HG03103 (cell line): ENCODE measurements around the gene RBM33.

Experiments
- ATAC-seq: cut with Tn5 transposase; IDR thresholded peaks from one replicate; pipeline ENCODE4 v1.9.1; 2021; ENCODE audit warnings: low read depth; ENCODE audit not compliant: unreplicated experiment

Gene RBM33

GRCh38 chr7:155764438-155764793 is 120.0 kb downstream of the RBM33 start:
- peak; percentile 14 for ATAC-seq

DNA sequence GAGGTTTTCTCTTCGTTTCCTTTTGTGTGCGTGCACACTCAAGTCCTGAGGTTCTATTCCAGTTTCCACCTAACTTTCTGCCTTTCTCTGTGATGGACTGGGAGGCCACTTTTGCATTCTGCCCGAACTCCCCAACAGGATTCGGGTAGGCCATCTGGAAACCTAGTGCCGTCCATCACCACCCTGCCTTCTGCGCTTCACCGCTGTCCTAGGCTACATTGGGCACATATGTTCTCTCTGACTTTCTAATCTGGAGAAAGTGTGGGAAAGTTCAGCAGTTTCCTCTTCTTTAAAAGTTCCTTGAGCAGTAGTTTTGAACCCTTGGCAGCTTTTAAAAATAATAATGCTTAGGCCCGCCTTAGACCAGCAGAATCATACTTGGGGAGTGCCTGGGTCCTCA is 121.0 kb downstream of the RBM33 start:
- no peak for ATAC-seq

- ATAC-seq = no peak
Measured at GRCh38 chr7:155766386-155766785, 121.9 kb downstream of the RBM33 start.

GRCh38 chr7:155766966-155767916 is 122.8 kb downstream of the RBM33 start:
- no peak for ATAC-seq

DNA sequence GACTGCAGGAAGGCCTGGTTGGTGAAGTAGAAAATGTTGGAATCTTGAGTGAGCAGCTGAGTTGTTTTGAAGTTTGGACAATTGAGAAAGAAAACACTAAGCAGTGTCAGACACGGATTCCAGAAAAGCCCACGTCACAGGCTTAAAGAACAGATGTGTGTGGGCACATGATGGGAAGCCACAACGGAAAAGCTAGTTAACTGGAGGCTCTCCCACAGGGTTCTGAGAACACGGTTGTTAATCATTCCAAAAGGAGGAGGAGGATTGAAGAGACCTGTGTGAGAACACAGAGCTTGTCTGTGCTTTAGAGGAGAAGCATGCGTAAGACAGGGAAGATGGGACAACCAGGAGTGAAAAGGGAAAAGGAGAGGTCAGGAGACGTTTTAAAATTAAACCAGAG is 125.2 kb downstream of the RBM33 start:
- ATAC-seq = no peak

GRCh38 chr7:155770241-155770640 is 125.8 kb downstream of the RBM33 start:
- ATAC-seq = no peak

DNA sequence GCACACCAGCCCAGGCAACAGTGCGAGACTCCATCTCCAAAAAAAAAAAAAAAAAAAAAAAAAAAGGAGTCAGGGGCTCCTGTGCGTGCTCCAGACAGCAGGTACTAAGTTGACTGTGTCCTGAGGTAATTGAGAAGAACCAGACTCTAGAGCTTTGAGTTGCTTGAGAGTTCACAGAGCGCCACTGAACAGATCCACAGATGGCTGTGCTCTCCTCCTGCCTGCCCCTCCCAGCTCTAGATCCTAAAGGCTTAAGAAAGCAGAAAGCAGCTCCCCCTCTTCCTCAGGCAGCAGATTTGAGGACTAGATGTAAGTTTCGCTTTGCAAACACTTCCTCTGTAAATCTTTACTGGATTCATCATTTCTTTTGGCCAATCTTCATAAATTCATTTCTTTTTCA is 129.1 kb downstream of the RBM33 start:
- no peak for ATAC-seq

DNA sequence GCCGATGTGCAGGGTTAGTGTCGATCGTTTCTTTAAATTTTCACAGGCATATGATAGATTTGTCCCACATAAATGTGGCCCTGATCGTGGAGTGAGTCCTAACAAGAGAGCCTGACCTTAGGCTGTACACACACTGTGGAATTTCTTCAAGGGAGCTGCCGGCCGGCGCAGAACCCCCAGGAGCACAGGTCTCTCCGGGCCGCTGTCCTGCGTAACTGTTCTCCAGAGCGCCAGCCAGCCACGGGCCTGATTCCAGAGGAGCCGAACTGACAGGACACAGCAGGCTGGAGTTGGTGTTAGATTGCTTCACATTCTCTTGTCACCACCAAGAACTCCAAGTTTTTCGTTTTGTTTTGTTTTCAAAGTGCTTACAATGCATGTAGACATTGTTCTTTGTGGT is 130.5 kb downstream of the RBM33 start:
- ATAC-seq = no peak

GRCh38 chr7:155775691-155776090 is 131.2 kb downstream of the RBM33 start:
- no peak for ATAC-seq

- ATAC-seq = no peak
Measured at GRCh38 chr7:155776606-155777005, 132.1 kb downstream of the RBM33 start.

- ATAC-seq = no peak
Measured at GRCh38 chr7:155778349-155778748, 133.9 kb downstream of the RBM33 start.

DNA sequence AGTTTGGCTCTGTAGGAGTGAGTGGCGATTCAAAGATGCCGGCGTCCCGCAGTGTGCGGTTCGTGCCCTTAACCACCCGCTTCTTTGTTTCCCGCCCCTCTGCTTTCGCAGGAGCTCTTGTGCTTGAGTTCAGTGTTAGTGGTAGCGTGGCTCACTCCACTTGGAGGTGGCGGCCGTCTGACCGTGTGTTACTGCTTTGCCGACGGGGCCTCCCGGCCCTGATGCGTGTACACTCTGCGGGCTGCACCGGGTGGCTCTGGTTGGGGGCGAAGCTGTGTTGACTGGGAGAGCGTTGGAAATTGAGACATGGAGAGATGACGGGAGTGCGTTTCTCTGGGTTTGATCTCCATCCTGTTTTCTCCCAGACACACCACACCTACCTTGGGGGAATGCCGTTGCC is 136.4 kb downstream of the RBM33 start:
- ATAC-seq = no peak

DNA sequence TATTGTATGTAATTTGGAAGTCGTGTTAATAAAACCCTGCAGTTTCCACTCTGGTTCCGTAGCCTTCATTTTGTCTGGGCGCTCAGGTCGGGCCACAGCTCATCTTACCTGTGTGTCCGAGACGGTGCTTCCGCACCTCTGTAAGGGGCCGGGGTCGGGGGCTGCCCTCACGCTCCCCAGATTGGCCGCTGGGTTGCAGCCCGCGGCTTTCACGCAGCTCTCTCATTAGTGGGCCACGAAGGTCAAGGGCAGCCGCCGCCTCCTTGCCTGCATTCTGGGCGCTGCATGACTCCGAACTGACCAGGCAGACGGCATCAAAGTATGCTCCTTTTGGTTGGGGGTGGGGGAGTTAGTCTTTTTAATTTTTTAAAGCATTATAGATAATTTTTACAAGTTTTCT is 137.0 kb downstream of the RBM33 start:
- no peak for ATAC-seq

- no peak for ATAC-seq
Measured at GRCh38 chr7:155782466-155782865, 138.0 kb downstream of the RBM33 start.

- ATAC-seq = no peak
Measured at GRCh38 chr7:155785536-155785935, 141.1 kb downstream of the RBM33 start.

- no peak for ATAC-seq
Measured at GRCh38 chr7:155786491-155786890, 142.0 kb downstream of the RBM33 start.

GRCh38 chr7:155787171-155787851 is 142.8 kb downstream of the RBM33 start:
- no peak for ATAC-seq

DNA sequence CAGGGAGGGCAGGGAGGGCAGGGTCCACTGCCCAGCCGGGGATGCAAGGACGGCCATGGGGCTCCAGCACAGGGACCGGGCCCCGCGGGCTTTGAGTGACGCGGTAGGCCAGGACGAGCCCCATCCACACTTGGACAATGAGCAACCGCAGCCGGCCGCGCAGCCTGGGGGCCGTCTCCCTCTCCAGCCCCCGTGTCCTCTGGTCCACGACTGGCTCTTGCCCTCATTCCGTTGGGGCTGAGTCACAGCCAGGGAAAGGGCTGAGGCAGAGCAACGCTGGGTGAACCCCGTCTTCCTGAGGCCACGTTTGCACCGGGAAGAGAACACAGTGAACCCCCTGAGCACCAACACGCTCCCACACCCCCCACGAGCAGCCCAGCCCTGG is 144.1 kb downstream of the RBM33 start:
- no peak for ATAC-seq

DNA sequence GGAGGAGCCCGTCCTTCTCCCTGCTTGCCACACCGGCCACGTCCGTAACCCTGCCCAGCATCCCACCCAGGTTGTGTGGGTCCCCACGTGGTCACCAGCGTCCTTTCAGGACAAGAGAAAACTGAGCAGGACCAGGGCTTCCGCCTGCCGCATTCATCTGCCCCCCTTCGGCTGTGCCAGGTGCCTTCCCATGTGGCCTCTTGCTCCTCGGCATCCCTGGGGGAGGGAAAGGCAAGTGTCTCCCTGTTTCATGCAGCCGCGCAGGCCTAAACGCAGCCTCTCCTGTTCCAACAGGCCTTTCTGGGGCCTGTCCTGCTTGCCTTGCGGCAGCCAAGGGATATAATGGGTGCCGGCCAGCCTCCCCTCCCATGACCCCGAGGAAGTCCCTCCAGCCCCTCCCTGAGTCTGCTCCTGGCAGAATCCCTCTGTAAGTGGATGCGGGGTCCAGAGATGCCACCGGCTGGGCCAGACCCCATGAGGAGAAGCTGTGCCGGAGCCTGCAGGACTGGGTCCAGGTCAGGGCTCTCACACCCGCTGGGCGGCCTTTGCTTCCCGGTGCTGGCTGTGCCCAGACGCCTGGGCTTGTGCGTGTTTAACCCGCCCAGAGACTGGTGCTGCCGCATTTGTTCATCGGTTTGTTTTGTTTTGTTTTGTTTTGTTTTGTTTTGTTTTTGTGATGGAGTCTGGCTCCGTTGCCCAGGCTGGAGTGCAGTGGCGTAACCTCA is 144.7 kb downstream of the RBM33 start:
- ATAC-seq = no peak

DNA sequence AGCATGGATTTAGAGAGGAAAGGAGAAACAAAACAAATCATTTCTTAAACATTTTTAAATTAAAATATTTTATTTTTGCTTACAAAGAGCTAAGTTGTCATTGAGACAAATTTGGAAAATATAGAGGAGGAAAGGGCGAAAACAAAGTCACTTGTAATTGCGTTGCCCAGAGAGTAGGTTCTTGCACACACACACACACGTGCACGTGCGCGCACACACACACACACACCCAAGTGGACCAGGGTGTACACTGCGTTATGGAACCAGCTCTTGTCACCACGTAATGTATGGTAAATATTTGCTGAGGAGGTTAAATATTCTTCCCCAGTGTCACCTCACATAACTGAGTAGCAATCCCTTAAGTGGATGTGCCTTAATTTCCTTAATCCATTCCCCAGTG is 146.2 kb downstream of the RBM33 start:
- no peak for ATAC-seq

DNA sequence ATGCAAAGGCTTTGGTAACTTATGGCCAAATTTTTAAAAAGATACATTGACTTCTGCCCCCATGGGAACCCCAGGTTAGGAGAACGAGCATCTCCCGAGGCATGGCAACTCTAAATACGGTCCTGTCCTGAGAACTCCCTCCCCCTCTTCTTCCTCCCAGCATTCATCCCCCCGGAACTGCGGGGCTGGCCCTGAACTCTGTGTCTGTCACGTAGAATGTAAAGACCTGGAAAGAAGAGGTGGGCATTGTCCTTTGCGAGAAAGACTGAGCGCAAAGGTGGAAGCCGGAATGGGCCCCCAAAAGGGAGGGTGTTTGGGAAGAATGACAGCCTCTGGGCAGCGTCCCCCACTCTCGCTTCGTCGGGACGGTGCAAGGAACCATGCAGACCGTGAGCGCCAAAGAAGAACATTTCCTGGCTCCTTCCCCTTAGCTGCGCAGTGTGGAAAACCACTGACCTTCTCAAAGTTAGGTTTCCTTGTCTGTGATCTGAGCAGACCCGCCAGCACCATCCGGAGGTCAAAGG is 146.8 kb downstream of the RBM33 start:
- ATAC-seq = no peak
